Measurements from ENCODE around the gene ASAP3.
"Not testable (repeated sequence)": the region's sequence is repeated elsewhere in the genome, so short reads cannot be mapped to it uniquely, and the experiment has no call there.

The ASAP3 gene

DNA sequence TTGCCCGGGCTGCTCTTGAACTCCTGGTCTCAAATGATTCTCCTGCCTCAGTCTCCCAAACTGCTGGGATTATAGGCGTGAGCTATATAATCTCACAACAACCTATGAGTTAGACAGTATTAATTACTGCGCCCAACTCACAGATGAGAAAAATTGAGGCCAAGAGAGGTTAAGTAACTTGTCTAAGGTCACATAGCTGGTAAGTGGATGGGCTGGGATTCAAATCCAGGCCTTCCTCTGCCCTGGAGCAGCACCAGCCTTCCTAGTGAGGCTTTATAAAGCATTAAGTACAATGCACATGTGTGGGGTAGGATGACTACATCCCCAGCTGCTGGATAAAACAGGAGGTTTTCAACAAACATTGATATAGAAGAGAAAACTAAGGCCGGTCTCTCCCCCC, 31.9 kb upstream of the ASAP3 start:
- POLR2A ChIA-PET = no interaction called here
- DNase-seq (ENCODE audit: extremely low spot score) = no peak
- no peak for TF ChIP-seq CTCF (IDR thresholded peaks at IDR 0.05; ENCODE audit: control extremely low read depth, extremely low read depth, low read depth, missing control alignments)
- CTCF ChIA-PET = interaction anchor here (0.9 to 28.7 kb wide), 7 partner anchors 9 to 149 kb away, joined by 3 to 508 read pairs (median 3); partner anchors contain the start of gene ASAP3

- ChIA-PET CTCF (interaction anchor here (1.3 to 28.7 kb wide), 4 partner anchors 12 to 26 kb away, joined by 4 to 508 read pairs (median 14); no protein-coding TSS in a partner anchor), POLR2A (interaction anchor here (0.6 to 0.7 kb wide), 2 partner anchors 9 to 46 kb away, joined by 3 to 4 read pairs; no protein-coding TSS in a partner anchor)
Measured at GRCh38 chr1:23514111-23514679, 30.2 kb upstream of the ASAP3 start.

DNA sequence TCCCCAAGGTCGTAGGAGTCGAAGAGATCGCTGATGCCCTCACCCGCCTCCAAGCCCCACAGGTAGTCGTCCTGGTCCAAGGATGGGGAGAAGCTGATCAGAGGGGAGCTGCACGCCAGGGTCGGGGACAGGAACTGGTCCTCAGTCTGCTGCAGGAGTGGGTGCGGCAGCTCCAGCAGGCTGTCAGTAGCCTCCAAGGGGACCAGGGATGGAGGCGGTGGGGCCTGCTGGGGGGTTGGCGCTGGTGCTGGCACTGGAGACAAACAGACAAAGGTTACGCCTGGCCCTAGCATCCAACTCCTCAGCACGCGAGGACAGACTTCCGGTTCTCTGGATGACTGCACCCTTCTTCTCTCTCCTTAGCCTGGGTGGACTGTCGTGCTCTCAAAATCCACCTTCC, 25.9 kb upstream of the ASAP3 start:
- DNase-seq (ENCODE audit: extremely low spot score) = no peak
- no peak for TF ChIP-seq CTCF (IDR thresholded peaks at IDR 0.05; ENCODE audit: control extremely low read depth, extremely low read depth, low read depth, missing control alignments)
- ChIA-PET CTCF (interaction anchor here (1.0 to 5.7 kb wide), 2 partner anchors 13 to 128 kb away, joined by 3 to 71 read pairs; no protein-coding TSS in a partner anchor), POLR2A (no interaction called here)

More at GRCh38 chr1:23514111-23514679, 30.2 kb upstream of the ASAP3 start:
- no peak for TF ChIP-seq CTCF (IDR thresholded peaks at IDR 0.05; ENCODE audit: control extremely low read depth, extremely low read depth, low read depth, missing control alignments)
- DNase-seq (ENCODE audit: extremely low spot score) = no peak

- DNase-seq (ENCODE audit: extremely low spot score) = no peak
- TF ChIP-seq CTCF (IDR thresholded peaks at IDR 0.05; ENCODE audit: control extremely low read depth, extremely low read depth, low read depth, missing control alignments) = no peak
- ChIA-PET POLR2A (no interaction called here), CTCF (interaction anchor here (1.1 to 5.7 kb wide), 3 partner anchors 9 to 33 kb away, joined by 3 to 71 read pairs (median 19); no protein-coding TSS in a partner anchor)
Measured at GRCh38 chr1:23506376-23507107, 22.6 kb upstream of the ASAP3 start.

GRCh38 chr1:23505851-23506250, 21.9 kb upstream of the ASAP3 start:
- no peak for TF ChIP-seq CTCF (IDR thresholded peaks at IDR 0.05; ENCODE audit: control extremely low read depth, extremely low read depth, low read depth, missing control alignments)
- CTCF ChIA-PET = interaction anchor here (3.8 to 5.7 kb wide), 2 partner anchors 9 to 34 kb away, joined by 19 to 71 read pairs; no protein-coding TSS in a partner anchor
- POLR2A ChIA-PET = no interaction called here
- no peak for DNase-seq (ENCODE audit: extremely low spot score)

- DNase-seq (ENCODE audit: extremely low spot score); POLR2A ChIA-PET: not testable (repeated sequence)
- CTCF ChIA-PET = interaction anchor here (5.7 kb wide), 1 partner anchor 7 kb away, joined by 71 read pairs; no protein-coding TSS in a partner anchor
Measured at GRCh38 chr1:23504156-23504555, 20.2 kb upstream of the ASAP3 start.

- no peak for DNase-seq (ENCODE audit: extremely low spot score)
- ChIA-PET POLR2A (no interaction called here), CTCF (interaction anchor here (14.3 kb wide), 1 partner anchor 25 kb away, joined by 508 read pairs; the partner anchor contains the start of gene E2F2)
- no peak for TF ChIP-seq CTCF (IDR thresholded peaks at IDR 0.05; ENCODE audit: control extremely low read depth, extremely low read depth, low read depth, missing control alignments)
Measured at GRCh38 chr1:23502951-23503350, 19.0 kb upstream of the ASAP3 start.
